Activated CD8-positive, alpha-beta memory T cell treated with anti-CD3 and anti-CD28 coated beads, Interleukin-2, amount 10 ng/mL, durations not matched to agents 7 days and 5 days (primary cell): Measurements from ENCODE around the gene VAC14. TPM values are rescaled to one million over a fixed set of nuclear protein-coding genes. Genes with fewer than 3 reads are reported as not detected.

Experiments used
- ATAC-seq: fragments of 150-1000 bp; cut with Tn5 transposase; one replicate; pipeline ENCODE4 v1.10.0; 2021; ENCODE audit warnings: moderate library complexity
- CTCF ChIA-PET: fragments of 350-600 bp; sonication (Branson Sonifier 250); formaldehyde crosslinking; loops from one replicate; lab custom pipeline; 2021; ENCODE audit warnings: antibody characterized with exemption; lab: Charles Lee
- DNase-seq: peaks from one replicate; pipeline ENCODE4 v3.0.0-alpha.2; 2020
- H3K27ac Mint-ChIP-seq: one replicate; pipeline ENCODE4 v1.8.0; 2021; ENCODE audit warnings: mild to moderate bottlenecking, mixed read lengths
- H3K27me3 Mint-ChIP-seq: one replicate; pipeline ENCODE4 v1.8.0; 2021; ENCODE audit warnings: mixed read lengths
- H3K36me3 Mint-ChIP-seq: one replicate; pipeline ENCODE4 v1.8.0; 2021; ENCODE audit warnings: mild to moderate bottlenecking, mixed read lengths
- H3K4me1 Mint-ChIP-seq: one replicate; pipeline ENCODE4 v1.8.0; 2021; ENCODE audit warnings: mixed read lengths
- H3K4me3 Mint-ChIP-seq: one replicate; pipeline ENCODE4 v1.8.0; 2021; ENCODE audit warnings: mild to moderate bottlenecking, moderate library complexity, mixed read lengths
- H3K9me3 Mint-ChIP-seq: one replicate; pipeline ENCODE4 v1.8.0; 2022; ENCODE audit warnings: low read depth, mixed read lengths
- total RNA-seq, 2 experiments: library from RNA; stranded (reverse); gene quantifications; one replicate each; pipeline ENCODE4 v1.2.3, GENCODE V29; 2021

VAC14 gene
- total RNA-seq, 2 experiments from 2014 or later = 36.2 to 38.6 TPM

GRCh38 chr16:70688246-70688742, 112.7 kb downstream of the VAC14 start:
- no peak overlapping the region for H3K27ac Mint-ChIP-seq
- no peaks in the 10 kb centered on the region for H3K9me3 Mint-ChIP-seq
- no peaks in the 10 kb centered on the region for H3K36me3 Mint-ChIP-seq

GRCh38 chr16:70687671-70688245, 113.2 kb downstream of the VAC14 start:
- ATAC-seq = no peak
- no peaks in the 10 kb centered on the region for H3K36me3 Mint-ChIP-seq
- peaks cover 4% of the 10 kb centered on the region for H3K4me1 Mint-ChIP-seq
- no peak overlapping the region for H3K27ac Mint-ChIP-seq
- no peak for DNase-seq
- peaks cover 28% of the 10 kb centered on the region for H3K27me3 Mint-ChIP-seq
- H3K9me3 Mint-ChIP-seq = no peaks in the 10 kb centered on the region
- CTCF ChIA-PET = interaction anchor here (1.2 to 1.6 kb wide), 3 partner anchors 9 to 84 kb away, joined by 3 to 7 read pairs (median 6); no protein-coding TSS in a partner anchor
- no peak overlapping the region for H3K4me3 Mint-ChIP-seq

More at GRCh38 chr16:70688246-70688742, 112.7 kb downstream of the VAC14 start:
- H3K27me3 Mint-ChIP-seq = peaks cover 24% of the 10 kb centered on the region
- ATAC-seq (no peak), DNase-seq (no peak)
- no peak overlapping the region for H3K4me3 Mint-ChIP-seq
- peaks cover 4% of the 10 kb centered on the region for H3K4me1 Mint-ChIP-seq
- CTCF ChIA-PET = interaction anchor here (1.2 to 1.6 kb wide), 3 partner anchors 9 to 83 kb away, joined by 3 to 7 read pairs (median 6); no protein-coding TSS in a partner anchor

- ATAC-seq = no peak
- Mint-ChIP-seq H3K9me3 (no peaks in the 10 kb centered on the region), H3K4me1 (peaks cover 4% of the 10 kb centered on the region), H3K4me3 (no peak overlapping the region), H3K27ac (no peak overlapping the region), H3K27me3 (peaks cover 30% of the 10 kb centered on the region), H3K36me3 (no peaks in the 10 kb centered on the region)
- CTCF ChIA-PET = interaction anchor here (1.2 to 1.6 kb wide), 3 partner anchors 8 to 84 kb away, joined by 3 to 7 read pairs (median 6); no protein-coding TSS in a partner anchor
- no peak for DNase-seq
Measured at GRCh38 chr16:70687102-70687511, 113.9 kb downstream of the VAC14 start.

- no peaks in the 10 kb centered on the region for H3K36me3 Mint-ChIP-seq
- H3K4me3 Mint-ChIP-seq = no peak overlapping the region
- peaks cover 4% of the 10 kb centered on the region for H3K4me1 Mint-ChIP-seq
Measured at GRCh38 chr16:70686376-70687101, 114.4 kb downstream of the VAC14 start.

GRCh38 chr16:70685938-70686375, 115.0 kb downstream of the VAC14 start, which contains the start of gene MTSS2:
TSS of gene MTSS2 (minus strand) at chr16:70686053. CDS start at chr16:70685791, 262 bp downstream.
- DNase-seq (no peak), ATAC-seq (peak; percentile 41)
- Mint-ChIP-seq H3K36me3 (no peaks in the 10 kb centered on the region), H3K27ac (no peak within 1 kb of the TSS), H3K27me3 (peaks cover 30% of the 10 kb centered on the region), H3K4me1 (peaks cover 4% of the 10 kb centered on the region), H3K4me3 (no peak within 1 kb of the TSS), H3K9me3 (no peaks in the 10 kb centered on the region)
- CTCF ChIA-PET = no interaction called here

More at GRCh38 chr16:70686376-70687101, 114.4 kb downstream of the VAC14 start:
- CTCF ChIA-PET = interaction anchor here (1.2 kb wide), 1 partner anchor 51 kb away, joined by 6 read pairs; no protein-coding TSS in a partner anchor
- Mint-ChIP-seq H3K27me3 (peaks cover 30% of the 10 kb centered on the region), H3K9me3 (no peaks in the 10 kb centered on the region), H3K27ac (no peak overlapping the region)
- no peak for ATAC-seq
- DNase-seq = no peak

- Mint-ChIP-seq H3K4me3 (no peak overlapping the region), H3K27me3 (peaks cover 30% of the 10 kb centered on the region), H3K4me1 (peaks cover 5% of the 10 kb centered on the region), H3K9me3 (no peaks in the 10 kb centered on the region), H3K36me3 (no peaks in the 10 kb centered on the region), H3K27ac (no peak overlapping the region)
- ATAC-seq (peak; percentile 49), DNase-seq (no peak)
- CTCF ChIA-PET = interaction anchor here (1.2 kb wide), 1 partner anchor 86 kb away, joined by 3 read pairs; no protein-coding TSS in a partner anchor
Measured at GRCh38 chr16:70685061-70685937, 115.7 kb downstream of the VAC14 start.

- CTCF ChIA-PET = interaction anchor here (1.2 kb wide), 1 partner anchor 87 kb away, joined by 3 read pairs; no protein-coding TSS in a partner anchor
- no peak for DNase-seq
- Mint-ChIP-seq H3K9me3 (no peaks in the 10 kb centered on the region), H3K27ac (no peak overlapping the region), H3K36me3 (no peaks in the 10 kb centered on the region), H3K27me3 (peaks cover 30% of the 10 kb centered on the region), H3K4me3 (no peak overlapping the region), H3K4me1 (peaks cover 5% of the 10 kb centered on the region)
- no peak for ATAC-seq
Measured at GRCh38 chr16:70684146-70685060, 116.6 kb downstream of the VAC14 start.

GRCh38 chr16:70683146-70683944, 117.6 kb downstream of the VAC14 start:
- ATAC-seq (no peak), DNase-seq (no peak)
- CTCF ChIA-PET = interaction anchor here (1.2 kb wide), 2 partner anchors 12 to 88 kb away, joined by 3 to 8 read pairs; no protein-coding TSS in a partner anchor
- H3K36me3 Mint-ChIP-seq = no peaks in the 10 kb centered on the region
- no peak overlapping the region for H3K4me3 Mint-ChIP-seq
- peaks cover 11% of the 10 kb centered on the region for H3K4me1 Mint-ChIP-seq
- no peaks in the 10 kb centered on the region for H3K9me3 Mint-ChIP-seq
- H3K27ac Mint-ChIP-seq = no peak overlapping the region
- peaks cover 30% of the 10 kb centered on the region for H3K27me3 Mint-ChIP-seq

GRCh38 chr16:70682239-70683145, 118.5 kb downstream of the VAC14 start:
- Mint-ChIP-seq H3K4me1 (peaks cover 11% of the 10 kb centered on the region), H3K27me3 (peaks cover 30% of the 10 kb centered on the region), H3K27ac (peak overlapping the region; percentile 28), H3K9me3 (no peaks in the 10 kb centered on the region), H3K36me3 (no peaks in the 10 kb centered on the region), H3K4me3 (no peak overlapping the region)
- DNase-seq (no peak), ATAC-seq (no peak)
- CTCF ChIA-PET = interaction anchor here (1.2 to 1.5 kb wide), 3 partner anchors 13 to 88 kb away, joined by 3 to 8 read pairs (median 5); no protein-coding TSS in a partner anchor

GRCh38 chr16:70681382-70682238, 119.3 kb downstream of the VAC14 start:
- CTCF ChIA-PET = interaction anchor here (0.6 to 6.6 kb wide), 7 partner anchors 14 to 90 kb away, joined by 3 to 54 read pairs (median 4); no protein-coding TSS in a partner anchor
- Mint-ChIP-seq H3K4me3 (no peak overlapping the region), H3K4me1 (peaks cover 11% of the 10 kb centered on the region), H3K27me3 (peaks cover 25% of the 10 kb centered on the region), H3K36me3 (no peaks in the 10 kb centered on the region), H3K27ac (no peak overlapping the region), H3K9me3 (no peaks in the 10 kb centered on the region)
- ATAC-seq = no peak
- no peak for DNase-seq
